Muscle layer of duodenum (tissue), 2 donors: ENCODE data around the gene AURKAIP1.
"Not testable (repeated sequence)": the region's sequence is repeated elsewhere in the genome, so short reads cannot be mapped to it uniquely, and the experiment has no call there.

Source experiments
- H3K27ac ChIP-seq: one replicate; pipeline ENCODE4 v1.7.0; 2013; ENCODE audit warnings: mild to moderate bottlenecking, low read length
- H3K27me3 ChIP-seq: one replicate; pipeline ENCODE4 v1.7.0; 2013; ENCODE audit warnings: low read depth, mild to moderate bottlenecking, control low read depth, low read length
- H3K36me3 ChIP-seq, 2 donors: one replicate each; pipeline ENCODE4 v1.7.0; 2013; ENCODE audit warnings: low read length in 2 of 2, control low read depth in 1 of 2, mild to moderate bottlenecking in 1 of 2; ENCODE audit not compliant: insufficient read depth in 2 of 2, control insufficient read depth in 1 of 2
- H3K4me1 ChIP-seq, 2 donors: one replicate each; pipeline ENCODE4 v1.7.0; 2013; ENCODE audit warnings: low read length in 2 of 2, mild to moderate bottlenecking in 2 of 2, control low read depth in 1 of 2, moderate library complexity in 1 of 2; ENCODE audit not compliant: insufficient read depth in 2 of 2, control insufficient read depth in 1 of 2
- H3K4me3 ChIP-seq, 2 donors: one replicate each; pipeline ENCODE4 v1.7.0; 2013; ENCODE audit warnings: low read length in 2 of 2, low read depth in 1 of 2, mild to moderate bottlenecking in 1 of 2
- H3K9me3 ChIP-seq, 2 donors: one replicate each; pipeline ENCODE4 v1.7.0; 2013; ENCODE audit warnings: low read length in 2 of 2, control low read depth in 1 of 2, mild to moderate bottlenecking in 1 of 2; ENCODE audit not compliant: control insufficient read depth in 1 of 2
- donor health status: healthy.

Gene AURKAIP1

DNA sequence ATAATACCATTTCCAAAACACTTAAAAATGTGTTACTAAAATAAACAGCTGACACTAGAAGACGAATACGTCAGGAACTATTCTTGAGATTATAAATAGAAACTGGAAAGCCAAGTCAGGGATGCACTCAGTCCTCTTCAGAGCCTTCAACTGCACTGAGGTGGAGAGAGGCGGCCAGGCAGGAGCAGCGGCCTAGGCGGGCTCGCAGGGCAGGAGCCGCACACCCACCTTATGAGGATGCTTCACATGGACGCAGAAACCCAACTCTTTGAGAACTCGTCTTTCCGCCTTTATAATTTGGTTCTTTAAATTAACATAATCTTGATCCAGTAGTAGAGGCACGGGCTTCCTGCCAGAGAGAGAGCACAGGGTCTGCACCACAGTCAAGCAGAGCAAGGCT lies 20.2 kb upstream of the AURKAIP1 start:
- no peak overlapping the region for H3K27ac ChIP-seq
- H3K4me1 ChIP-seq, result peaks cover 11 to 24% of the 10 kb centered on the region in 2 donors
- no peak overlapping the region for H3K4me3 ChIP-seq
- no peaks in the 10 kb centered on the region for H3K9me3 ChIP-seq
- H3K36me3 ChIP-seq, result peaks cover 52 to 65% of the 10 kb centered on the region in 2 donors
- no peaks in the 10 kb centered on the region for H3K27me3 ChIP-seq

DNA sequence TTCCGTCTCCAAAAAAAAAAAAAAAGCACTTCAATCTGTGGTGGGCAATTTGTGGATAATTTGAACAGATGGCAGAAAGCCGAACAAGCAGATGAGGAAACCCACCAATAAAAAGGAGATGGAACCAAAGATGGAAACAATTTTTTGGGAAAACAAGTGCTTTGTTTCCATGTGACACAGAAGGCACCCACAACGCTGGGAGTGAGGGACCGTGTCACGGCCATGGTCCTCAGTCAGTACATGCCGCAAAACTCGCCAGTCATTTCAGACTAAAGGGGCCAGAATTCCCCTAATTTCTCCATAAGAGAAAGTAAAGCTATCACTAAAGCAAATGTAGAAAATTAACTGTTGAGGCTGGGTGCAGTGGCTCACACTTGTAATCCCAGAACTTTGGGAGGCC lies 19.1 kb upstream of the AURKAIP1 start:
- Histone ChIP-seq H3K4me1 (peaks cover 8 to 21% of the 10 kb centered on the region in 2 donors), H3K4me3 (no peak overlapping the region), H3K27ac (no peak overlapping the region), H3K36me3 (peaks cover 60 to 75% of the 10 kb centered on the region in 2 donors), H3K27me3 (no peaks in the 10 kb centered on the region), H3K9me3 (no peaks in the 10 kb centered on the region)

DNA sequence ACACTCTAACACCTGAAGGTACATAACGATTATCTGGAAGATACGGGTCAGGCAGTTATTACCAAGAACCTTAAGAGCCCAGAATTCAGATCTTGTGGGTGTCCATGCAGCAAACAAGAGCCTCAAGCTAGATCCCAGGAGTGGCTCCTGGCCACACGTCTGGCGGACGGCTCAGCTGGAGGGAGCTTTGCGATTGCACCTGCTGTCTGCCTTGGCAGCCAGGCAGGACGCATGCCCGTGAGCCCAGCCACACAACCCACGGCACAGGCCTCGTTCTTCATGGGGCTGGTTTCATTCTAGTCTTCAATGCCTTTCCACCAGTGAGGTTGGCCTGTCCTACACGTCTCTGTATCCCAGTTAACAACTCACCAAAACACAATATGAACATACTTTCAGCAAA lies 18.4 kb upstream of the AURKAIP1 start:
- Histone ChIP-seq H3K36me3 (peaks cover 60 to 80% of the 10 kb centered on the region in 2 donors), H3K4me1 (peaks cover 8 to 19% of the 10 kb centered on the region in 2 donors)

DNA sequence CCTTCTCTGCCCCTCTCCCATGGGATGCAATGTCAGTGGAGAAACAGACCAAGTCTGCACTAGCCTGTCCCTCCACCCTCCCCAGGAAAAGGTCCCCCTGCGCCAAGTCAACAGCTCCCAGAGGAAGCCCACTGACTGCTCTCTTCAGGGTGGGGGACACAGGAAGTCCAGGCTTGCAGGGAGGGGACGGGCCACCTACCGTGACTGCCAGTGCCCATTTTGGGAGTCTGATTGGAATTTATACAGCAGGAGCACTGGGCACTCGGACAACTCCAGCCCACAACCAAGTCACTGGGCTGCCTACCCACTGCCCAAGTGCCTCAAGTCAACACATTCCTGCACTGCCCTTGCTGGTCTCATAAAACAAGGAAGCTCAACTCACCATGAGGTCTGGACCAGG lies 18.0 kb upstream of the AURKAIP1 start:
- no peak overlapping the region for H3K27ac ChIP-seq

More for the DNA sequence above, 18.4 kb upstream of the AURKAIP1 start:
- H3K9me3 ChIP-seq, result no peaks in the 10 kb centered on the region
- no peaks in the 10 kb centered on the region for H3K27me3 ChIP-seq
- H3K27ac ChIP-seq, result no peak overlapping the region
- H3K4me3 ChIP-seq, result no peak overlapping the region

DNA sequence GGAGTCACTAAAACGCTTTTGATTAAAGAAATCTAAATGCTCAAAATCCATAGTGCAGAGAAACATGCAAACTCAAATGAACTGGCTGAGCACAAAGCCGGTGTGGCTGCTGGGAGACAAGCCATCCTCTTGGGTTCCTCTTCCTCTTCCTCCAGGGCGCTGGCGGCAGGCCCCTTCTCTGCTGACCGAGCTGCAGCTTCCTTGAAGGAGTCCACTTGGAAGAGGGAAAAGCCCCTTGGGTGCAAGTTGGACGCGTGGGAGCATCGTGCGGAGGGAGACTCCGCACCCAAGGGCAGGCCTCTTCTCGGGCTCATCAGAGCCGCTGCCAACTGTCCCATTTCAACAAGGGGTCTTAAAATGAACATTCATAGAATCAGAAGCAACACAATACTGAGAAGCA lies 16.2 kb upstream of the AURKAIP1 start:
- Histone ChIP-seq H3K4me1 (peaks cover 0 to 6% of the 10 kb centered on the region in 2 donors), H3K36me3 (peaks cover 72 to 87% of the 10 kb centered on the region in 2 donors), H3K27ac (no peak overlapping the region), H3K27me3 (no peaks in the 10 kb centered on the region), H3K9me3 (no peaks in the 10 kb centered on the region), H3K4me3 (no peak overlapping the region)

More for the DNA sequence above, 18.0 kb upstream of the AURKAIP1 start:
- Histone ChIP-seq H3K4me3 (no peak overlapping the region), H3K9me3 (no peaks in the 10 kb centered on the region), H3K4me1 (peaks cover 4 to 15% of the 10 kb centered on the region in 2 donors), H3K27me3 (no peaks in the 10 kb centered on the region), H3K36me3 (peaks cover 61 to 82% of the 10 kb centered on the region in 2 donors)

DNA sequence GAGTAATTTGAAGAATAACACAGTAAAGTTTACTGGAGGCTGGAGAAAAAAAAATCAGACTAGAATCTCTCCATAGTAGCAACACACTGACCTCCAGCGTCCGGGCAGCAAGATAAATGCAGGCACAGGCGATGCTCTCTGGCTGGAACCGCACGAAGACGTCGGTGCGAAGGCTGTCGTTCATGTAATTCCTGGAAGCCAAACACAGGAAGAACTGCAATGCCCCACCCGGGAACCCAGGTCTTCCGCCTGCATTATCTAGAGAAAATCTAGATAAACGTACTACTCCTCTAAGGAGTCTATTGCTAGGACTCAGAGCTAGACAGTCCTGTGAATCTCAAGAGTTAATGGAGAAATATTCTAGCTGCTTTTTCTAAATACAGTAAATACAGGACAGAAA lies 15.7 kb upstream of the AURKAIP1 start:
- peaks cover 76 to 90% of the 10 kb centered on the region in 2 donors for H3K36me3 ChIP-seq
- peaks cover 0 to 6% of the 10 kb centered on the region in 2 donors for H3K4me1 ChIP-seq
- no peaks in the 10 kb centered on the region for H3K9me3 ChIP-seq
- H3K27ac ChIP-seq, result no peak overlapping the region
- no peaks in the 10 kb centered on the region for H3K27me3 ChIP-seq
- no peak overlapping the region for H3K4me3 ChIP-seq

DNA sequence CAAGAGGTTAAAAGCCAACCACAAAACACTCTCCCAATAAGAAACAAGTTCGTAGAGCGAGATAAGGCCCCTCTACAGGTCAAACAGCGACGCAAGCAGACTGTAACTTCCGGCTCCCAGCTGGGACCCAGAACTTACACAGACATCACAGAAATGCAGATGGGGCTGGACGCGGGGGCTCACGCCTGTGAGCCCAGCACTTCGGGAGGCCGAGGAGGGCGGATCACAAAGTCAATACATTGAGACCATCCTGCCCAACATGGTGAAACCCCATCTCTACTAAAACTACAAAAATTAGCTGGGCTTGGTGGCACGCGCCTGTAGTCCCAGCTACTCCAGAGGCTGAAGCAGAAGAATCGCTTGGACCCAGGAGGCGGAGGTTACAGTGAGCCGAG lies 13.1 kb upstream of the AURKAIP1 start:
- peaks cover 59 to 71% of the 10 kb centered on the region in 2 donors for H3K36me3 ChIP-seq
- H3K9me3 ChIP-seq, result no peaks in the 10 kb centered on the region
- no peak overlapping the region for H3K27ac ChIP-seq

DNA sequence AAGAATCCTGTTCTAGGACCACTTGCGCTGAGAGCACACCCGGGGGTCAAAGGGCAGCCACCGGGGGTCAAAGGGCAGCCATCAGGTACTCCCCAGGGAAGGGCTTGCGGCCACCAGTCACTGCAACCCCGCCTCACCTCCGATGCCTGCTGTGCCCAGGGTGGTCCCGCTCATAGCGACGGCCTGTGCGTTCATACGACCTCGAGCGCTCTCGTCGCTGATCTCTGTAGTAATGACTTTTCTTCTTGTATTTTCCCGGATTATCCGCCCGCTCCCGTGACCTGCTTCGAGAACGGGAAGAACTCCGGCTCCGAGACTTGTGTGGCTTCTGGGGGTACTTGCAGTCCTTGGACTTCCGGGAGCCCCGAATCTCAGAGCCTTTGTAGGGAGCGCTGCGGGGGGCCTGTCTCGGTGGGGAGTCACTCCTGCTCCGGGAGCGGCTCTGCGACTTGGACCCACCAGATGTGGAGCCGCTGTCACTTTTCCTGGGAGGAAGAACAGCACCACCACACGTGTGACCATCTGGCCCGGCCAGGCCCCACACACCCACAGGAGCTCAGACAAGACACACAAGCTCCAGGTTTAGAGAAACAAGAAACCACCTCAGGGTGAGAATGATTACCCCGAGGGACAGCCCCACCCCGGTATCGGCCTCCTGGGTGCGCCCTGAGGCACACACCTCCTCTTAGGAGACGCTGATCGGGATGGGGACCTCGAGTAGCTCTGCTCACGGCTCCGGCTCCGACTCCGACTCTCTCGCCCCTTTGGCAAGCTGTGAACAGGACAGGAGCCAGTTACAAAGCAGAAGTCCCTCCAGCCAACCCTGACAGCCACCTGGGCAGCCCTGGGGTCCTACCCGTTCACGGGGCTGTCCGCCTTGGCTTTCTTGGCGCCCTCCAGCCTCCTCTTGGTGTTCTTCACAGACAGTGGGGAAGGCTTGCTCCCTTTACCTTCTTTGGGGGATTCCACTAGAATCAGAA lies 12.4 kb upstream of the AURKAIP1 start:
- Histone ChIP-seq H3K27ac (no peak overlapping the region), H3K27me3 (no peaks in the 10 kb centered on the region), H3K4me1 (no peaks in the 10 kb centered on the region), H3K4me3 (no peak overlapping the region), H3K9me3 (no peaks in the 10 kb centered on the region), H3K36me3 (peaks cover 52 to 64% of the 10 kb centered on the region in 2 donors)

More for the DNA sequence above, 13.1 kb upstream of the AURKAIP1 start:
- Histone ChIP-seq H3K27me3 (no peaks in the 10 kb centered on the region), H3K4me1 (no peaks in the 10 kb centered on the region), H3K4me3 (no peak overlapping the region)

DNA sequence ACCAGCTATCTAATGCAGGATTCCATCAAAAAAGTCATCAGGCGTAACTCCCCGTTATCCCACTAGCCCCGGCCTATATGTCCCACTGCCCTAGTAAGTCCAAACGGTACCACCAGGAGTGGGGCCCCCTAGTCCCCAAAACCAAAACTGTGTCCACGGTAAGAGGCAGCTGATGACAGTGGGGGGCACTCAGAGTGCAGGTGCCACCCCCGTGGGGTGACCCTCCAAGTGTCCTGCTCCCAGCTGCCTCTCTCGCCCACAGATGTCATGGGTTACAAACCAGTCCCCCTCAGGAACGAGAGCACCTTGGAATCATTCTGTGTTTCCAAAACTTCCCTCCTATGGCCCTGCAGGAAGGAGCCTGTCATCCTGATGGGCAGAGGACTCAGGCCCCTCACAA lies 10.9 kb upstream of the AURKAIP1 start:
- Histone ChIP-seq H3K4me1 (no peaks in the 10 kb centered on the region), H3K27me3 (no peaks in the 10 kb centered on the region), H3K36me3 (peaks cover 38 to 58% of the 10 kb centered on the region in 2 donors), H3K4me3 (no peak overlapping the region), H3K9me3 (no peaks in the 10 kb centered on the region), H3K27ac (no peak overlapping the region)

DNA sequence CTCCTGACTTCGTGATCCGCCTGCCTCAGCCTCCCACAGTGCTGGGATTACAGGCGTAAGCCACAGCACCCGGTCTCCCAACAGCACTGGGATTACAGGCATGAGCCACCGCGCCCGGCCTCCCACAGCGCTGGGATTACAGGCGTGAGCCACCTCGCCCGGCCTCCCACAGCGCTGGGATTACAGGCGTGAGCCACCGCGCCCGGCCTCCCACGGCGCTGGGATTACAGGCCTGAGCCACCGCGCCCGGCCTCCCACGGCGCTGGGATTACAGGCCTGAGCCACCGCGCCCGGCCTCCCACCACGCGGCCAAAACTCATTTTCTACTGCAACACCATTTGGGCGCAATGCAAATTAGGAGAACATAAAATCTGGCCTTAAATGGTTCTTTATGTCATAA lies 10.3 kb upstream of the AURKAIP1 start:
- not testable (repeated sequence) for H3K4me1 ChIP-seq, H3K27me3 ChIP-seq, H3K27ac ChIP-seq, H3K9me3 ChIP-seq, H3K4me3 ChIP-seq
- H3K36me3 ChIP-seq, result peaks cover 32 to 52% of the 10 kb centered on the region in 2 donors

DNA sequence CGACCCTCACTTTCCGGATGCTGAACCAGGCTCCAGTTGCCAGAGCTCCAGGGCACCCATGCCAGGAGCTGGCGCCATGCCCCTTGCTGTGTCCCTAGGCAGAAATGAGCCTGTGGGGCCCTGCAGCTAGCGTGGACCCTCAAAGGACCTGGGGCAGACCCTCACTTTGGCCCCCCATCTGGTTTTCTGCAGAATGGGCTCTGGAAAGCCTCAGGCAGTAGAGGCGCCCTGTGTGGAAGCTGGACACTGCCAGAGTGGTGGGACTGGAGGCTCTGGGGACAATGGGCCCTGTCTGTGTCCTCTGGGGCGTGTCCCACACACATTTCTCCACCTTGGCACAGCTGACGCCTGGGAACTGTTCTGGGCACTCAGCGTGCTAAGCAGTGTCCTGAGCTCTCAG lies 6.3 kb upstream of the AURKAIP1 start:
- peaks cover 0 to under 1% of the 10 kb centered on the region in 2 donors for H3K4me1 ChIP-seq
- H3K36me3 ChIP-seq, result peaks cover 5 to 13% of the 10 kb centered on the region in 2 donors
- no peaks in the 10 kb centered on the region for H3K9me3 ChIP-seq
- H3K4me3 ChIP-seq, result no peak overlapping the region
- no peaks in the 10 kb centered on the region for H3K27me3 ChIP-seq
- H3K27ac ChIP-seq, result no peak overlapping the region
